Fibroblast of gingiva (primary cell): Measurements from ENCODE around the gene STON1.
"Not testable (repeated sequence)": the region's sequence is repeated elsewhere in the genome, so short reads cannot be mapped to it uniquely, and the experiment has no call there.

Source experiments
- DNase-seq: peaks from one replicate; pipeline ENCODE4 v3.0.0-alpha.2; 2011; ENCODE audit warnings: low read depth

STON1 gene

GRCh38 chr2:48530033-48530811, at the start of gene STON1:
TSS of gene STON1 (plus strand) at chr2:48530154. CDS start at chr2:48580634, 50,480 bp downstream.
- peak; percentile 78 for DNase-seq

- no peak for DNase-seq
Measured at GRCh38 chr2:48480526-48480925, 49.4 kb upstream of the STON1 start.

GRCh38 chr2:48482313-48482712, 47.6 kb upstream of the STON1 start:
- DNase-seq, result no peak

GRCh38 chr2:48482769-48483168, 47.2 kb upstream of the STON1 start:
- DNase-seq, result no peak

GRCh38 chr2:48483506-48483905, 46.4 kb upstream of the STON1 start:
- DNase-seq, result no peak

- DNase-seq, result no peak
Measured at GRCh38 chr2:48483916-48484315, 46.0 kb upstream of the STON1 start.

GRCh38 chr2:48488545-48488944, 41.4 kb upstream of the STON1 start:
- no peak for DNase-seq

GRCh38 chr2:48496849-48497248, 33.1 kb upstream of the STON1 start:
- DNase-seq, result no peak

- peak; percentile 88 for DNase-seq
Measured at GRCh38 chr2:48504647-48505327, 25.2 kb upstream of the STON1 start.

- peak; percentile 66 for DNase-seq
Measured at GRCh38 chr2:48507111-48507510, 22.8 kb upstream of the STON1 start.

- peak; percentile 78 for DNase-seq
Measured at GRCh38 chr2:48508461-48509124, 21.4 kb upstream of the STON1 start.

GRCh38 chr2:48510329-48510728, 19.6 kb upstream of the STON1 start:
- DNase-seq, result peak; percentile 72

GRCh38 chr2:48511849-48512470, 18.0 kb upstream of the STON1 start:
- DNase-seq, result peak; percentile 19

- DNase-seq, result peak; percentile 78
Measured at GRCh38 chr2:48512571-48512970, 17.4 kb upstream of the STON1 start.

GRCh38 chr2:48514348-48515003, 15.5 kb upstream of the STON1 start:
- peak; percentile 85 for DNase-seq

GRCh38 chr2:48515513-48515985, 14.4 kb upstream of the STON1 start:
- peak; percentile 21 for DNase-seq

- no peak for DNase-seq
Measured at GRCh38 chr2:48519593-48519992, 10.4 kb upstream of the STON1 start.

- not testable (repeated sequence) for DNase-seq
Measured at GRCh38 chr2:48524756-48525155, 5.2 kb upstream of the STON1 start.

- peak; percentile 62 for DNase-seq
Measured at GRCh38 chr2:48525269-48525943, 4.5 kb upstream of the STON1 start.

- DNase-seq, result peak; percentile 69
Measured at GRCh38 chr2:48527226-48527885, 2.6 kb upstream of the STON1 start.

GRCh38 chr2:48528431-48528830, 1.5 kb upstream of the STON1 start:
- DNase-seq, result no peak
